H1 (cell line): ENCODE measurements around the gene POP5. TPM values are rescaled to one million over a fixed set of nuclear protein-coding genes. Genes with fewer than 3 reads are reported as not detected.
A peak's percentile ranks its signal among the peaks of the same experiment; 100 is the strongest.

Experiments
- CTCF ChIA-PET: fragments of 300-600 bp; sonication (Branson Sonifier 250); formaldehyde crosslinking; loops from one replicate; lab custom pipeline; 2021; ENCODE audit not compliant: partially characterized antibody; lab: Charles Lee
- POLR2A ChIA-PET: fragments of 300-600 bp; sonication (Branson Sonifier 250); formaldehyde crosslinking; loops from one replicate; lab custom pipeline; 2021; ENCODE audit warnings: inconsistent platforms; ENCODE audit not compliant: partially characterized antibody; lab: Charles Lee
- DNase-seq, 2 experiments: peaks; one replicate each; pipeline versions ENCODE4 v3.0.0 to v3.0.0-alpha.2; 2010 to 2022; ENCODE audit warnings: low spot score in 2 of 2, low read depth in 1 of 2, mixed read lengths in 1 of 2
- FAIRE-seq: peaks from 2 replicates; lab custom pipeline; 2011; peaks lifted over from hg19 to GRCh38; lab: Jason Lieb, UNC
- H2AFZ ChIP-seq: 2 replicates; pipeline ENCODE4 v1.8.1; 2012; ENCODE audit warnings: low read length, inconsistent platforms
- H2AK5ac ChIP-seq: 2 replicates; pipeline ENCODE4 v1.6.1; 2013; ENCODE audit warnings: low read depth, low read length
- H2BK120ac ChIP-seq: replicated peaks from 2 replicates; pipeline ENCODE3; 2013; ENCODE audit warnings: low read depth, low read length, inconsistent platforms
- H2BK12ac ChIP-seq: 2 replicates; pipeline ENCODE4 v1.6.1; 2013; ENCODE audit warnings: low read depth, low read length
- H2BK15ac ChIP-seq: 2 replicates; pipeline ENCODE4 v1.6.1; 2013; ENCODE audit warnings: low read length
- H2BK20ac ChIP-seq: 2 replicates; pipeline ENCODE4 v1.6.1; 2013; ENCODE audit warnings: low read length
- H2BK5ac ChIP-seq: 2 replicates; pipeline ENCODE4 v1.6.1; 2013; ENCODE audit warnings: low read depth, low read length
- H3K14ac ChIP-seq: 2 replicates; pipeline ENCODE4 v1.6.1; 2013; ENCODE audit warnings: inconsistent platforms; ENCODE audit not compliant: insufficient read length
- H3K18ac ChIP-seq: 2 replicates; pipeline ENCODE4 v1.6.1; 2013; ENCODE audit warnings: low read length; ENCODE audit errors: extremely low read depth
- H3K23ac ChIP-seq: 2 replicates; pipeline ENCODE4 v1.6.1; 2013; ENCODE audit warnings: inconsistent platforms; ENCODE audit not compliant: insufficient read length
- H3K23me2 ChIP-seq: 2 replicates; pipeline ENCODE4 v1.6.1; 2013; ENCODE audit warnings: low read depth, low read length
- H3K27ac ChIP-seq: 2 replicates; pipeline ENCODE4 v1.6.1; 2011; ENCODE audit warnings: low read depth, low read length, inconsistent platforms
- H3K27me3 ChIP-seq, 4 experiments: replicated peaks in 1 of 4; 1 replicate in 1 of 4; 2 replicates in 3 of 4; pipeline versions ENCODE4 v1.6.1 to v1.8.1; 2011 to 2013; ENCODE audit warnings: low read length in 3 of 4, mild to moderate bottlenecking in 3 of 4, inconsistent platforms in 2 of 4, mixed read lengths in 2 of 4, moderate library complexity in 1 of 4; ENCODE audit not compliant: control insufficient read depth in 3 of 4, insufficient read depth in 3 of 4; ENCODE audit errors: extremely low read depth in 1 of 4
- H3K36me3 ChIP-seq, 4 experiments: 2 replicates each; pipeline versions ENCODE4 v1.6.1 to v1.8.1; 2011 to 2013; ENCODE audit warnings: mild to moderate bottlenecking in 4 of 4, low read length in 3 of 4, moderate library complexity in 2 of 4, control low read depth in 1 of 4, inconsistent platforms in 1 of 4; ENCODE audit not compliant: insufficient read depth in 4 of 4, control insufficient read depth in 2 of 4
- H3K4ac ChIP-seq: replicated peaks from 2 replicates; pipeline ENCODE3; 2013; ENCODE audit warnings: low read length, low read depth, mixed read lengths, inconsistent platforms; ENCODE audit not compliant: insufficient read length
- H3K4me1 ChIP-seq, 4 experiments: replicated peaks in 1 of 4; 1 replicate in 1 of 4; 2 replicates in 3 of 4; pipeline versions ENCODE4 v1.6.1 to v1.8.1; 2011 to 2013; ENCODE audit warnings: low read length in 3 of 4, inconsistent platforms in 2 of 4, mixed read lengths in 1 of 4; ENCODE audit not compliant: insufficient read depth in 4 of 4, control insufficient read depth in 3 of 4
- H3K4me2 ChIP-seq, 2 experiments: 2 replicates each; pipeline versions ENCODE4 v1.6.1 to v1.8.1; 2011 to 2013; ENCODE audit warnings: low read depth in 2 of 2, low read length in 2 of 2, control low read depth in 1 of 2, inconsistent platforms in 1 of 2, mild to moderate bottlenecking in 1 of 2; ENCODE audit not compliant: insufficient read depth in 1 of 2
- H3K4me3 ChIP-seq, 4 experiments: fragments of 200-600, 300-600 bp in 1 of 4; sonication (generic), shearing (Covaris generic), sonication (Bioruptor Twin) in 1 of 4; 2 replicates each; pipeline versions ENCODE4 v1.5.1 to v1.8.1; 2011 to 2016; ENCODE audit warnings: low read length in 4 of 4, low read depth in 3 of 4, control low read depth in 2 of 4, inconsistent platforms in 2 of 4, mild to moderate bottlenecking in 2 of 4, mixed read lengths in 1 of 4, moderate library complexity in 1 of 4; ENCODE audit not compliant: insufficient read depth in 2 of 4; ENCODE audit errors: extremely low read depth in 1 of 4
- H3K56ac ChIP-seq: replicated peaks from 2 replicates; pipeline ENCODE3; 2013; ENCODE audit warnings: low read depth, mild to moderate bottlenecking, mixed read lengths, low read length, inconsistent platforms; ENCODE audit not compliant: insufficient read length
- H3K79me1 ChIP-seq: 2 replicates; pipeline ENCODE4 v1.6.1; 2013; ENCODE audit warnings: low read depth, low read length, control low read depth
- H3K79me2 ChIP-seq, 2 experiments: 2 replicates each; pipeline versions ENCODE4 v1.6.1 to v1.8.1; 2012 to 2013; ENCODE audit warnings: low read length in 2 of 2, mild to moderate bottlenecking in 2 of 2, inconsistent platforms in 1 of 2; ENCODE audit not compliant: insufficient read depth in 2 of 2, control insufficient read depth in 1 of 2
- H3K9ac ChIP-seq, 4 experiments: replicated peaks in 1 of 4; 1 replicate in 1 of 4; 2 replicates in 3 of 4; pipeline versions ENCODE4 v1.6.1 to v1.8.1; 2011 to 2013; ENCODE audit warnings: low read depth in 3 of 4, low read length in 3 of 4, control low read depth in 2 of 4, mild to moderate bottlenecking in 2 of 4, moderate library complexity in 2 of 4, inconsistent platforms in 1 of 4; ENCODE audit errors: extremely low read depth in 1 of 4
- H3K9me3 ChIP-seq, 2 experiments: 2 replicates each; pipeline versions ENCODE4 v1.6.1 to v1.8.1; 2012 to 2013; ENCODE audit warnings: mild to moderate bottlenecking in 2 of 2, moderate library complexity in 2 of 2, control low read depth in 1 of 2, inconsistent platforms in 1 of 2, low read depth in 1 of 2, low read length in 1 of 2, mixed read lengths in 1 of 2; ENCODE audit not compliant: insufficient read depth in 2 of 2
- H4K20me1 ChIP-seq, 2 experiments: replicated peaks in 1 of 2; 2 replicates each; pipeline versions ENCODE3 to v1.8.1; 2011 to 2013; ENCODE audit warnings: inconsistent platforms in 2 of 2, low read length in 2 of 2, mild to moderate bottlenecking in 1 of 2; ENCODE audit not compliant: insufficient read depth in 2 of 2, control insufficient read depth in 1 of 2
- H4K5ac ChIP-seq: 2 replicates; pipeline ENCODE4 v1.6.1; 2013; ENCODE audit warnings: low read length, low read depth, mixed read lengths, inconsistent platforms; ENCODE audit not compliant: insufficient read length
- H4K8ac ChIP-seq: 2 replicates; pipeline ENCODE4 v1.8.0; 2013; ENCODE audit warnings: mild to moderate bottlenecking, moderate library complexity, low read length, inconsistent platforms; ENCODE audit not compliant: insufficient read depth; ENCODE audit errors: extremely low read depth
- H4K91ac ChIP-seq: replicated peaks from 2 replicates; pipeline ENCODE3; 2013; ENCODE audit warnings: low read length, mixed read lengths, inconsistent platforms; ENCODE audit not compliant: insufficient read length
- ATF3 ChIP-seq: IDR thresholded peaks from 2 replicates; pipeline ENCODE4 v1.6.1; 2011; ENCODE audit warnings: low read depth, mild to moderate bottlenecking, low read length; ENCODE audit not compliant: insufficient read depth
- BCL11A ChIP-seq, 2 experiments: IDR thresholded peaks; one replicate each; pipeline ENCODE4 v1.6.1; 2011; ENCODE audit warnings: low read depth in 2 of 2, low read length in 2 of 2, mild to moderate bottlenecking in 2 of 2
- CREB1 ChIP-seq: IDR thresholded peaks from 2 replicates; pipeline ENCODE4 v1.6.1; 2012; ENCODE audit warnings: inconsistent platforms
- CTBP2 ChIP-seq: IDR thresholded peaks from 2 replicates; pipeline ENCODE4 v1.7.0; 2011; ENCODE audit warnings: borderline replicate concordance, mild to moderate bottlenecking, moderate library complexity, mixed read lengths, low read length; ENCODE audit not compliant: insufficient read depth, insufficient read length
- FOSL1 ChIP-seq: IDR thresholded peaks from 2 replicates; pipeline ENCODE4 v1.6.1; 2011; ENCODE audit warnings: mild to moderate bottlenecking, low read depth, low read length, moderate library complexity; ENCODE audit not compliant: insufficient read depth
- NANOG ChIP-seq: IDR thresholded peaks from 2 replicates; pipeline ENCODE4 v1.6.1; 2011; ENCODE audit warnings: low read length, low read depth, mild to moderate bottlenecking, inconsistent platforms; ENCODE audit not compliant: insufficient read depth, poor library complexity, severe bottlenecking
- RNF2 ChIP-seq: fragments of 200-900, 300-1000 bp; sonication (generic); IDR thresholded peaks from 2 replicates; pipeline ENCODE4 v1.7.1; 2016; ENCODE audit warnings: borderline replicate concordance, low read depth, mild to moderate bottlenecking, antibody characterized with exemption, low read length; ENCODE audit not compliant: poor library complexity, severe bottlenecking; ENCODE audit errors: missing control alignments
- SUZ12 ChIP-seq: fragments of 200-600 bp; sonication (generic); IDR thresholded peaks from 2 replicates; pipeline ENCODE4 v1.6.1; 2012; ENCODE audit warnings: mild to moderate bottlenecking, inconsistent platforms, low read length, moderate library complexity, mixed read lengths
- TBP ChIP-seq: IDR thresholded peaks from 2 replicates; pipeline ENCODE4 v1.6.1; 2011; ENCODE audit warnings: low read depth, low read length, improper control_type of control experiment
- WGBS, 2 experiments: shearing (Covaris generic) in 1 of 2; methylation state at CpG; one replicate each; pipeline versions ENCODE4 v1.1.6 to v1.1.7; 2013 to 2015; ENCODE audit warnings: low lambda C conversion rate in 2 of 2, mixed read lengths in 2 of 2, inconsistent platforms in 1 of 2, low coverage in 1 of 2, missing lambda C conversion rate in 1 of 2; ENCODE audit not compliant: insufficient replicate concordance in 2 of 2, insufficient coverage in 1 of 2, insufficient read length in 1 of 2; ENCODE audit errors: extremely low coverage in 1 of 2, missing lambda C conversion rate in 1 of 2; 5-methylcytosine and 5-hydroxymethylcytosine counted together
- polyA plus RNA-seq, 7 experiments: library from polyadenylated mRNA; depleted of rRNA in 3 of 7; stranded (reverse) in 5 of 7; unstranded in 2 of 7; fragments of >200 nt in 5 of 7; fragments of 200-250 nt in 2 of 7; gene quantifications; 1 replicate in 5 of 7; 2 replicates in 1 of 7; 4 replicates in 1 of 7; pipeline versions ENCODE4 v1.2.1 to v1.2.3, GENCODE V29; 2011 to 2013; ENCODE audit warnings: missing spikeins in 2 of 7, mixed read lengths in 2 of 7
- total RNA-seq: library from RNA; stranded (reverse); fragmentation: NEBNext Ultra II Directional; extraction: Animal tissue kit (Norgen Biotek cat#: 25700); gene quantifications from 2 replicates; pipeline ENCODE4 v1.2.1, GENCODE V29; 2021

Gene POP5
- total and polyA plus RNA-seq, 2 of the 8 experiments (the other 6 are each of a cell fraction or from before 2014, with no cell fraction given): 59.7 to 124 TPM

GRCh38 chr12:120528861-120529525 lies 52.2 kb downstream of the POP5 start, which contains the start of gene COQ5:
Gene COQ5 (minus strand): TSS chr12:120529158. CDS start chr12:120529141, 17 bp downstream.
- Histone ChIP-seq H2BK15ac (0 out of 2 replicates have a peak within 1 kb of the TSS, but pooled peaks have one; percentile 88), H4K8ac (peak within 1 kb of the TSS; percentile 98; the same call in 1 of the 2 replicates), H3K4ac (peak within 1 kb of the TSS; percentile 57), H2AFZ (peak within 1 kb of the TSS; percentile 67; the same call in 1 of the 2 replicates), H3K23me2 (no peaks in the 10 kb centered on the region; the same call in 1 of the 2 replicates), H3K4me3 (peak within 1 kb of the TSS; percentile 85 to 99 (median 90)), H3K14ac (no peak within 1 kb of the TSS), H3K23ac (no peak within 1 kb of the TSS), H3K27ac (peak within 1 kb of the TSS; percentile 96), H4K20me1 (no peaks in the 10 kb centered on the region), H2AK5ac (peak within 1 kb of the TSS; percentile 42; the same call in 1 of the 2 replicates), H3K4me1 (peaks cover 0 to 6% (median 2%) of the 10 kb centered on the region in 4 experiments; a peak in 3 of 7 replicates), H2BK12ac (peak within 1 kb of the TSS; percentile 88; the same call in 1 of the 2 replicates), H2BK120ac (peak within 1 kb of the TSS; percentile 71), H3K27me3 (no peaks in the 10 kb centered on the region), H3K36me3 (no peaks in the 10 kb centered on the region), H3K56ac (peak within 1 kb of the TSS; percentile 74), H3K79me1 (no peaks in the 10 kb centered on the region; the same call in 1 of the 2 replicates), H2BK5ac (peak within 1 kb of the TSS; percentile 82), H4K5ac (peak within 1 kb of the TSS; percentile 99), H3K9me3 (no peaks in the 10 kb centered on the region; a peak in 1 of 4 replicates), H4K91ac (peak within 1 kb of the TSS; percentile 81), H2BK20ac (no peak within 1 kb of the TSS), H3K18ac (peak within 1 kb of the TSS; percentile 89), H3K79me2 (peaks cover 0 to 2% of the 10 kb centered on the region in 2 experiments; a peak in 1 of 4 replicates), H3K4me2 (peak within 1 kb of the TSS; percentile 75 to 95), H3K9ac (peak within 1 kb of the TSS; percentile 79 to 95 (median 93))
- 2% methylated on average over 36 of the region's 38 CpGs; no CpG with 5 or more reads in 1 of the 2 experiments for WGBS, 2 experiments
- DNase-seq: peak; percentile 41 to 92
- ChIA-PET POLR2A (interaction anchor here (0.6 to 7.2 kb wide), 22 partner anchors 9 to 893 kb away, joined by 3 to 78 read pairs (median 4); partner anchors contain the start of genes DYNLL1, MLEC, RPLP0 and SRSF9), CTCF (interaction anchor here (0.6 to 1.6 kb wide), 6 partner anchors 13 to 212 kb away, joined by 3 to 4 read pairs (median 3); no protein-coding TSS in a partner anchor)
- FAIRE-seq: no peak
- TF ChIP-seq ATF3 (peak; percentile 83; the same call in 1 of the 2 replicates), FOSL1 (no peak), NANOG (peak; percentile 17), CREB1 (peak; percentile 94), SUZ12 (no peak), CTBP2 (no peak), BCL11A (IDR thresholded peaks at IDR 0.05; ENCODE audit: low read depth in 2 of 2, low read length in 2 of 2) (no peak), RNF2 (no peak), TBP (peak; percentile 91)
